CD4-positive, alpha-beta T cell treated with Interleukin-15 for 4 hours (primary cell): ENCODE measurements around the gene SBNO1.
"Not testable (repeated sequence)": the region's sequence is repeated elsewhere in the genome, so short reads cannot be mapped to it uniquely, and the experiment has no call there.

Experiments
- DNase-seq: peaks from one replicate; pipeline ENCODE4 v3.0.0-alpha.2; 2020; ENCODE audit warnings: low spot score

Gene SBNO1

DNA sequence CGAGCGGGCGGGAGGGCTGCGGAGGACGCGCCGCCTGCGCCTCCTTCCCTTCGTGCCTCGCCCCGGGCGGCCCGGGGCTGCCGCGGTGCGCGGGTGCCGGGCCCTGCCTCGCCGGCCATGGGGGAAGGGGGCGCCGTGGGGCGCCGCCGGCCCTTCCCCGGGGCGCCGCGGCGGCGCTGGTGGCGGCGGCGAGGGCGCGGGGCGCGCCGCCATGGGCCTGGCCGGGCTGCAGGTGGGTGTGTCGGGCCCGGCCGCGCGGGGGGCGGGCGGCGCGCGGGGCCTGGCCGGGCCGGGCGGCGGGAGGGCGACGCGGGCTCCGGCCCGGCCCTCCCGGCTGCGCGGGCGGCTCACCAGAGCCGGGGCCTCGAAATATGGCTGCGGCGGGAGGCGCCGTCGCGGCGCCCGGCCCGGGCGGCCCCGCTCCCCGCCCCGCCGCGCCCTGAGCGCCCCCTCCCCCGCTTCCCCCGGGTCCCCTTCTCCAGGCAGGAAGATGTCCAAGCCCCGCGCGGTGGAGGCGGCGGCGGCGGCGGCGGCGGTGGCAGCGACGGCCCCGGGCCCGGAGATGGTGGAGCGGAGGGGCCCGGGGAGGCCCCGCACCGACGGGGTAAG is 24.4 kb upstream of the SBNO1 start:
- no peak for DNase-seq

DNA sequence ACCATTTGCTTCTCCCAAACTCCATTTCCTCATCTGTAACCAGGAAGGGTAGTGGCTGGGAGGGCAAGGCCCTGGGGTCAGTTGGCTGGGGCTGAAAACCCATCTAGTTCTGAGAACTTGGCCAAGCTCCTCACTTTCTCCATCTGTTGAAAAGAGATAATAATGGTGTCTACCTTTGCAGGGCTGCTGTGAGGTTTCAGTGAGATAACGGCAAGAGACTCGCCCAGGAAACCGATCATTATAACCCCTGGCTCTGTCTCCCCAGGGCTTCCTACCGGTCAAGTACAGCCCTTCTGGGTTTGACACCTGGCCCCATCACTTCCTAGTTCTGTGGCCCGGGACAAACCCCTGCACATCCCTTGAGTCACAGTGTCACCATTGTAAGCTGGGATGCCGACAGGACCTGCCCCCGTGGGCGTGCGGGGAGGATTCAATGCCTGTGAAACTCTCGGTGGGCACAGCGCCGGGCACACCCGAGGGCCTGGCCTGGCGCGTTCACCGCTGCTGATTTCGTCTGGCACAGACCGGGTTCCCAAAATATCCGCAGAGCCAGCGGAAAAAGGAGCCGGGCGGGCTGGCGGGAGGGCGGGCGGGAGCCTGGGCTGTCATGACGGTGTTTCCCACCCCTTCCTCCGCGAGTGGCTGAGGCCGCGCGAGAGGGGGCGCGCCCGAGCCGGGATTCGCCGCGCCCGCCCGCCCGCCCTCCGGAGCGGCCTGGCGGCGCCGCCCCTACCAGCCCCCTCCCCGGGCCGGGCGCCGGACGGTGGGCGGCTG is 23.7 kb upstream of the SBNO1 start:
- peak; percentile 72 for DNase-seq

DNA sequence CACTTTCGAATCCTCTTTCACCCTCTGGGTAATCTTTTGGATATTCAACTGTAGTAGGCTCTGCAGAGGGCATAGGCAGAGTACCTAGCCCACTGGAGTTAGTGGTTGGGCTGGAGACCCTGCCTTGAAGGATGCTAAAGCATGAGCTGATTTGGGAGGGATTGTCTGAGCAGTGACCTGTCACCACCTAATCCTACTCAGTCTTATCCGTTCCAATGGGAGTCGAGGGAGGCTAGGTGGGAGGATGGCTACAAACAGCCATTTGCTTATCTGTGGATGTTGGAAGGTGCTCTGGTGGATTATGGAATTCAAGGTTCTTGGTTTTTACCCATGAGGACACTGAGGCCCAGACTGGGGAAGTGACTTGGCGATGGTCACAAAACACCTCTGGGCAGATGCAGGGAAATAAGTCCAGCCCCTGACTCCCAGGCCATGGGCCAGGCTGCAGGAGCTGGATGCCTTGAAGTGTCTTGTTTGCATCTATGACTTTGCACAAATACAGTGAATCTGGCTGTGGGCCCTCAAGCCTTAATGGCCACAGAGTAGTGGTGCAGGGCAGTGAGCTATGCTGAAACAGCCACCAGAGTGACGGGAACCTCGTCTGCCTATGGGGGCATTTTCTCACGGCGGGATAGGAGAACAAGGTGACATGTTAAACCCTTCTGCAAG is 23.0 kb upstream of the SBNO1 start:
- no peak for DNase-seq

DNA sequence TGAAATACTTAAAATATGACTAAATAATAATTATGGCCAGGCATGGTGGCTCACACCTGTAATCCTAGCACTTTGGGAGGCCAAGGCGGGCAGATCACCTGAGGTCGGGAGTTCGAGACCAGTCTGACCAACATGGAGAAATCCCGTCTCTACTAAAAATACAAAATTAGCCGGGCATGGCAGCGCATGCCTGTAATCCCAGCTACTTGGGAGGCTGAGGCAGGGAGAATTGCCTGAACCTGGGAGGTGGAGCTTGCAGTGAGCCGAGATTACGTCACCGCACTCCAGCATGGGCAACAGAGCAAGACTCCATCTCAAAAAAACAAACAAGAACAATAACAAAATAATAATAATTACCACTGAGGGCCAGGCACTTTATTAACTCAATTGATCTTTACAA is 20.9 kb upstream of the SBNO1 start:
- not testable (repeated sequence) for DNase-seq

DNA sequence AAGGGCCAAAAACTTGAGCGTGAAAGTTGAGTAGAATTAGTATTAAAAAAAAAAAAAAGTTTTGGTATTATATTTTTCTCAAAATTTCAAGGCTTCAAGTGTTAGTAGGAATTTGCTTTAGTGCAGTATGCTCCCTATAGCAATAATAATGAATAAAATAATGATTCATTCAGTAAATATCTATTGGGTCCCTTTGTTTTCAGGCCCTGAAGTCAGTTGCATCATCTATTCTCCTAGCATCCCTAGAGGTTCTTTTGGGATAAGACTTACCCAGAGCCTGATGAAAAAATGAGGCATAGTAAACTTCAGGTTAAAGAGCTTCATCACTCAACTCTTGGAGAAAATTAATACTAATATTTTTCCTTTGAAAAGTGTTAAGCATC is 20.3 kb upstream of the SBNO1 start:
- DNase-seq = no peak

DNA sequence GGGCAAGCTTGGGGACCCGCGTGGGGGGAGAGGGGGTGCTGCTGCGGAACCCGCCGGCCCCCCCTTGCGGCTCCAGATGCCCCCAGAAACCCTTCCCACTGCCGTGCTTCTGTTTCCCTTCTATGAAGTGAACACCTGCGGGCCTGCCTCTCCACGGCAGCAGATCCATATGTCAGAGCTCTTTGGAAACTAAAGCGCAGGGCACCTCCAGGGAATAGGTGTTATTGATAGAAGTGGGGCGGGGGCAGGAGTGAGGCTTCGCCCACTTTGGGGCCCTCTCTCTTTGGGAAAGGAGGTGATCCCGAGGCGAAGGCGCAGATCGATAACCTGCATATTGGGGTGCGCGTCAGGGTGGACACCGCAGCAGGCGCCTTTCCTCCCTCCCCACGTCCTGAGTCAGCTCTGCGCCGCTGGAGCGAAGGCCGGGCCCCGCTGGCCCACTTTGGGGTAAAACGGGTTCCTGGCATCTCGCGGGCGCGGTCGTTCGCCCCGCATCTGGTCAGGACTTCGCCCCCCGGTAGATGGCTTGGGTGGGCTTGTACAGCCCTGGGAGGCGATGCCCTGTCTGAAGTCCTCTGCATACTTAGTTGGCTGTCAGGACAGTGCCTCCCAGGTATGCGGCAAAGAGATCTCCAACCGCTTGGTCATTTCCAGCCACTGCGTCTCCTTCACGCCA is 19.8 kb upstream of the SBNO1 start:
- no peak for DNase-seq

DNA sequence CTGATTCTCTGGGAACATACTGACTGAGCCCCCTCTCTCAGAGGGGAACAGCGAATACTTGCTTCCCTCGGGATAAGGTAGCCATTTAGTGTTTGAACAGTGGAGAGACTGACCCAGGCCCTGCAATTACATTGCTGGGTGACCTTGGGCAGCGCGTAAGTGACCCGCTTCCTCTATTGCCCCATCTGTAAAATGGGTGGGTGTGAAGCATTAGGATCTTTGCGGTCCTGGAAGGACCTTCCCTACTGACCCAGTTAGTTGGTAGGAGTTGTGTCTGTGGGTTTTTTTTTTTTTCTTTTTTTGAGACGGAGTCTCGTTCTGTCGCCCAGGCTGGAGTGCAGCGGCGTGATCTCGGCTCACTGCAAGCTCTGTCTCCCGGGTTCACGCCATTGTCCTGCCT is 18.0 kb upstream of the SBNO1 start:
- no peak for DNase-seq

DNA sequence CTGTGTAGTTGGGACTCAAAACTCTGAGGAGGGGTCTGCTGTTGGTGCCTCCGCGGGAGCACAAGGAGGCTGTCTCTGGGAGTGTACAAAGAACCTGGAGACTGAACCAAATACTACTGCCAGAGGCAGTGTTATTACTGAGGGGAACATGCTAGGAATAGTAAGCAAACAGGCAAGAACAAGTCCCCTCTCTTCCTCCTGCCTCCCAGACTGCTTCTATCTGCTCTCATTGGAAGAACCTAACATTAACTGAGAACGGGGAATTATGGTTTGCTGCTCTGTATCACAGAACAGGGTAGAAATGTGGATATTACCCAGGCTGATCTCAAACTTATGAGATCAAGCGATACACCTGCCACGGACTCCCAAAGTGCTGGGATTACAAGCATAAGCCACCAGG is 14.7 kb upstream of the SBNO1 start:
- DNase-seq = no peak

DNA sequence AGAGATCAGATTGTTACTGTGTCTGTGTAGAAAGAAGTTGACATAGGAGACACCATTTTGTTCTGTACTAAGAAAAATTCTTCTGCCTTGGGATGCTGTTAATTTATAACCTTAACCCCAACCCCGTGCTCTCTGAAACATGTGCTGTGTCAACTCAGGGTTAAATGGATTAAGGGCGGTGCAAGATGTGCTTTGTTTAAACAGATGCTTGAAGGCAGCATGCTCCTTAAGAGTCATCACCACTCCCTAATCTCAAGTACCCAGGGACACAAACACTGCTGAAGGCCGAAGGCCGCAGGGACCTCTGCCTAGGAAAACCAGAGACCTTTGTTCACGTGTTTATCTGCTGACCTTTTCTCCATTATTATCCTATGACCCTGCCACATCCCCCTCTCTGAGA is 7.8 kb upstream of the SBNO1 start:
- not testable (repeated sequence) for DNase-seq

DNA sequence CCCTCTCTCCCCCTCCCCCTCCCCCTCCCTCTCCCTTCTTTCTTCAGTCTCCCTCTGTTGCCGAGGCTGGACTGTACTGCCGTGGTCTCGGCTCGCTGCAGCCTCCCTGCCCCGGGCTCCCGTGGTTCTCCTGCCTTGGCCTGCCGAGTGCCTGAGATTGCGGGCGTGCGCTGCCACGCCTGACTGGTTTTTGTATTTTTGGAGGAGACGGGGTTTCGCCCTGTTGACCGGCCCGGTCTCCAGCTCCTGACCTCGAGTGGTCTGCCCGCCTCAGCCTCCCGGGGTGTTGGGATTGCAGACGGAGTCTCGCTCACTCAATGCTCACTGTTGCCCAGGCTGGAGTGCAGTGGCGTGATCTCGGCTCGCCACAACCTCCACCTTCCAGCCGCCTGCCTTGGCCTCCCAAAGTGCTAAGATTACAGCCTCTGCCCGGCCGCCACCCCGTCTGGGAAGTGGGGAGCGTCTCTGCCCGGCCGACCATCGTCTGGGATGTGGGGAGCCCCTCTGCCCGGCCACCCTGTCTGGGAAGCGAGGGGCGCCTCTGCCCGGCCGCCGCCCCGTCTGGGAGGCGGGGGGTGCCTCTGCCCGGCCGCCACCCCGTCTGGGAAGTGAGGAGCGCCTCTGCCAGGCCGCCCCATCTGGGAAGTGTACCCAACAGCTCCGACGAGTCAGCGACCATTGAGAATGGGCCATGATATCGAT is 7.2 kb upstream of the SBNO1 start:
- not testable (repeated sequence) for DNase-seq

DNA sequence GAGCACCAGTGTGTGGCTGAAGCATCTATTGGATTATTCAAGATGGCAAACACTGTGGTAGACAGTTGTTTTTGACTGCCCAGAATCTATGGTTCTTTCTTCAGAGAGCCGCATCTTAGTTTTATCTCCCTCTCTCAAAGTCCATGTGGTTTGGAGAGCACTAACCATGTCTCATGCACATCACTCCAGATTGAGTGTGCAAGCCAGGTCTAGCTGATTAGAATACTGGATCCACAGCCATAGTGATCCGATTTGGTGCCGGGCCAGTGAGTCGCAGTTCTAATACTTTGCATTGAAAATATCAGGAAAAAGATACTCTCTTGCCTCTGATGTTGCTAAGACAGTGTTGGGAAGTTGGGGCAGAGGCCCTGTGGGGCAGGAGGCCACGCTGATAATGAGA is 4.6 kb upstream of the SBNO1 start:
- no peak for DNase-seq

DNA sequence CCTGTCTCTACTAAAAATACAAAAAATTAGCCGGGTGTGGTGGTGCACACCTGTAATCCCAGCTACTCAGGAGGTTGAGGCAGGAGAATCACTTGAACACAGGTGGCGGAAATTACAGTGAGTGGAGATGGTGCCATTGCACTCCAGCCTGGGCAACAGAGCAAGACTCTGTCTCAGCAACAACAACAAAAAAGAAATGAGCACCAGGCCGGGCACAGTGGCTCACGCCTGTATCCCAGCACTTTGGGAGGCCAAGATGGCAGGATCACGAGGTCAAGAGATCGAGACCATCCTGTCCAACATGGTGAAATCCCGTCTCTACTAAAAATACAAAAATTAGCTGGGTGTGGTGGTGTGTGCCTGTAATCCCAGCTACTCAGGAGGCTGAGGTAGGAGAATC is 3.8 kb upstream of the SBNO1 start:
- DNase-seq = not testable (repeated sequence)

DNA sequence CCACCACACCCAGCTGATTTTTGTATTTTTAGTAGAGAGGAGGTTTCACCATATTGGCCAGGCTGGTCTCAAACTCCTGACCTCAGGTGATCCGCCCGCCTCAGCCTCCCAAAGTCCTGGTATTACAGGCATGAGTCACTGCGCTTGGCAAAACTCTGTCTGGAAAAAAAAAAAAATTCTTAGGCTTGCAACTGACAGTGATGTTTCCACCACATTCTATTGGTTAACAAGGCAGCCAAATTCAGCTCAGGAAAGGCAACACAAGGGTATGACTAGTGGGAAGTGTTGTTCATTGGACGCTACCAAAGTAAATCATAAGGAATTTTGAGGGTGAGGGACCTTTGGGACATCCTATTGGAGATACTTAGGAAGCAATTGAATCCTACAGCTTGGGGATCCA is 2.9 kb upstream of the SBNO1 start:
- no peak for DNase-seq

DNA sequence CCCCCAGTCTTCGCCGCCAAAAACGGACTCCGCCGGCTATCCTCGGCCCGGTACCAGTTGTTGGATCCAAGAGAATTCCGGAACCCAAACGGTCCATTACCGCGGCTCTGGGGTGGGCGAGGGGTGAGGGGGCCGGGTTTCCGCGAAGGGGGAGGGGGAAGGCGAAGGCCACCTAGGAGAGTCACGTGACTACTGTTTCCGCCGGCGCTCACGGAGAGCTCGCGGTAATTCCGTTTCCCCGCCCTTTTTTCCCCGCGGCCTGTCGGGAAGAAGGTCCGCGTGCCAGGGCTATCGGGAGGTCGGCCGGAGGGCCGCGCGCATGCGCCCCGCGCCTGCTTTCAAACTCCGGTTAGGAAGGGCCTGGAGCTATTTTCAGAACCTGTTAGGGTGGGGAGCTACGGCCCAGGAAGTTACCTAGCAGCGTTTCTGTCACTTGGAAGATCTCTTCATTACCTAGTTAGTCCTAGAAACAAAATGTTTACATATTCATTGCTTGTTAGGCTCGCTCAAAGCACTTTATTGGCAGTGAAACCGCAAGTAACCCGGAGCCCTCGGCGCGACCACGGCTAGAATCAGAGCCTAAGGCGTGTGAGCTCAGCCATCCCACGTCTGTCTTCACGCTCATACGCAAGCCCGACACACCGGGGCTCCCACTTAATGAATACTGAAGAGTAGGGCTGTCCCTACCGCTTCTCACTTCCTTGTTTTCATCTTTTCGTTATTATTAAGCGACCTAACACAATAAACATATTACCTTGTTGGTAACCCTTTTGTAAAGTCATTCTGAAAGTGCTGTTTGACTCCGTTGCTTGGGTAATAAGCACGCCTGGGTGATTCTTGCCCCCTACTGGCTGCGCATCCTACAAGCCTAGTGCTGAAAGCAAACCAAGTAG is 624 bp upstream of the SBNO1 start:
- DNase-seq = peak; percentile 99

DNA sequence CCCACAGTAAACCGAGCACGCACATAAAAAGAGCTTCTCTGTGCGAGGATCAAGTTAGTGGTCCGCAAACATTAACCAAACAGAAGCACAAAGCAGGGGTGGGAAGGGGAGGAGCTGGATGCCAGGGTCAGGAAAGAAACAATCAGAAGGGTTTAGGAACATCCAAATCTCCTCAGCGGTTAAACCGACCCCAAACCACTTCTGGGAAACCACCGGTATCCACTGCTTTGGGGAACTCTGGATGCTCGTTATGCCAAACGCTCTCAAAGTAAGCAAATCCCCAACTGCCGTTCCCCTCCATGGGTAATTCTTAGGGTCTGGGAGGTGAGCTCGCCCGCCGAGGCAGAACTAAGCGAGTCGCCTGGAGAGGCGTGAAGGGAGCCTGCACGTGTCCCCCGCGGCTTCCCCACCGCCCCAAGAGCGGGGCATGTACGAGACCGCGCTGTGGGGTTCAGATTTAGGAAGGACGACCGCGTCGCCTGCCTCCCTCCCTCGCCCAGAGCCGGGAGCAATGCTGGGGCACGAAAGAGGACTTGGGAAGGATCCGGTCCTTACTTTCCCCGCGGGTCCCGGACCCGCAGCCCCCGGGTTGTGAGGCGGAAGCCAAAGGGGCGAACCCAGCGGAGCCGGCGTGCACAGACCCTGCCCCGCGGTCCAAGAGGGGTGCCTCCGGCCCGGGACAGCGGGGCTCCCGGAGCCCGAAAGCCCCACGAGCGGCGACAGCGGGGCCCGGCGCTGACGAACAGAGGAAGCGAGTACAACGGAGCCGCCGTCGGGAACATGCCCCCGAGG is 711 bp downstream of the SBNO1 start:
- no peak for DNase-seq

DNA sequence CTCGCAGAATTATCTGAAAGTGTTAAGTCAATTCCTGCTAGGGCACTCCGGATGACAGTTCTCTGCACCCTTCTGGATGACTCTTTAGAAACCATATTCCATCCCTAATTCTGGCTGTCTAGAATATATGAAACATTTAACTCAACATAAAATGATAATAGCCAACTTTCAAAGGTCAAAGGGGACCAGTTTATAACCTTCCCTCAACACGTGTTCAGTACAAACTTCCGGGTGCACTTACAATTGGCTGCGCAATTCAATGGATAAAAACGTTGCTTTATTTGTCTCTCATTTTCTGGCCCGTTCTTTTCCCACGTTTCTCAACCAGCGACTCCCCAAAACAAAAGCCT is 1.3 kb downstream of the SBNO1 start:
- peak; percentile 17 for DNase-seq

DNA sequence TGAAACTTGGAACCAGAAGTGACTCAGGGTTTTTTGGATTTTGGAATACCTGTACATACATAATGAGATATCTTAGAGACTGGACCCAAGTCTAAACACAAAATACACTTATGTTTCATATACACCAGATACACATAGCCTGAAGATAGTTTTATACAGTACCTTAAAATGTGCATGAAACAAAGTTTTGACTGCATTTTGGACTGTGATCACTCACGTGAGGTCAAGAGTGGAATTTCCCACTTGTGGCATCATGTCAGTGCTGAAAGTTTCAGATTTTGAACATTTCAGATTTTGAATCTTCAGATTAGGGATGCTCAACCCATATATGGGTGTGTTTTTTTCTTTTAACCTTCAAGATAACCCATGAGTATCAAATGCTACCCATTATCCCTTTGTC is 6.6 kb downstream of the SBNO1 start:
- DNase-seq = no peak

DNA sequence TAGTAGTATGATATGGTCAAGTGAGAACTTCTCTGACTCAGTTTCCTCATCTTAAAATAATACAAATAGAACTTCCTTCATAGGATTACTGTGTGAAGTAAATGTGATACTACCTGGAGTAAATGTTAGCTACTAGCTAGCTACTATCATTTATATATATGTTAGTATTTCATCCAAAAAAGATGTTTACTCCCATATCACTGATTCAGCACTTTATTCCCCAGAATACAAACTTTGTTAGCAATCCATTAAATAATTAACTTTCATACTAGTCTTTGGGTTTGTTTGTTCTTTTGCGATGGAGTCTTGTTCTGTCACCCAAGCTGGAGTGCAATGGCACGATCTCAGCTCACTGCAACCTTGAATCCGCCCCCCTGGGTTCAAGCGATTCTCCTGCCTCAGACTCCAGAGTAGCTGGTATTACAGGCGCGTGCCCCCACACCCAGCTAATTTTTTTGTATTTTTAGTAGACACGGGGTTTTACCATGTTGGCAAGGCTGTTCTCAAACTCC is 8.4 kb downstream of the SBNO1 start:
- DNase-seq = no peak

DNA sequence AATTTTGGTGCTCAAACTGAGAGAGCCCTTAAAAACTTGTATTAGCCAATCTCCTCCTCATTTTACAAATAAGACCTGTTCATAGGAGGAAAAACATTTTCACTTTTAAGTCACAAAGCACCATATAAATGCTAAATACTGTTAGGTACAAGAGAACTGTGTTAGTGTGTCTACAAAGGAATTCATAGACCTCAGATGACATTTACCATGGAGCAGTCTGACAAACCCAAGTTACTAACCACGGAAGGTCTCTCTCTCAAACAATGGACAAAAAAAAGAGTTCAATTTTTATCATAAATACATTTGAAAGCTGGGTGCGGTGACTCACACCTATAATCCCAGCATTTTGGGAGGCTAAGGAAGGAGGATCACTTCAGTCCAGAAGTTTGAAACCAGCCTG is 10.0 kb downstream of the SBNO1 start:
- no peak for DNase-seq

DNA sequence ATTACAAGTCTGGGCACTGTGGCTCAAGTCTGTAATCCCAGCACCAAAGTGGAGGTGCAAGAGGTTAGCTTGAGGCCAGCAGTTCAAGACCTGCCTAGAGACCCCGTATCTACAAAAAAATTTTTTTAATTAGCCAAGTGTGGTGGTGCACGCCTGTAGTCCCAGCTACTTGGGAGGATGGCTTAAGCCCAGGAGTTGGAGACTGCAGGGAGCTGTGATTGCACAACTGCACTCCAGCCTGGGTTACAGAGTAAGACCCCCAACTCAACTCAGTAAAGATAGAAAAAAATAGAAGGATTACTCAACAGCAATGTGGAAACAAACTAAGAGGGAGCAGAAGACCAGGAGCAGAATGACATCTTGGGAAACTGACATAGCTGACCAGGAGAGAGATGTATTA is 13.3 kb downstream of the SBNO1 start:
- DNase-seq = no peak
